Neural cell (in vitro differentiated cells): Measurements from ENCODE around the gene HS6ST3.

Source experiments
- EZH2 ChIP-seq: fragments of 200-600, 300-800 bp; shearing (Covaris generic), sonication (generic); IDR thresholded peaks from 2 replicates; pipeline ENCODE4 v1.6.1; 2014; ENCODE audit warnings: antibody characterized with exemption, low read length, borderline replicate concordance, mild to moderate bottlenecking; ENCODE audit not compliant: insufficient read depth, poor library complexity, severe bottlenecking
- TF ChIP-seq, protein P1 (sequence below): IDR thresholded peaks from 2 replicates; pipeline ENCODE4 v1.6.1; 2012; ENCODE audit warnings: borderline replicate concordance
- TF ChIP-seq, protein P2 (sequence below): fragments of 450-650 bp; IDR thresholded peaks from 2 replicates; pipeline ENCODE4 v1.5.1; 2014; ENCODE audit warnings: antibody characterized with exemption, mild to moderate bottlenecking, moderate library complexity; ENCODE audit not compliant: poor library complexity, severe bottlenecking

DNA sequence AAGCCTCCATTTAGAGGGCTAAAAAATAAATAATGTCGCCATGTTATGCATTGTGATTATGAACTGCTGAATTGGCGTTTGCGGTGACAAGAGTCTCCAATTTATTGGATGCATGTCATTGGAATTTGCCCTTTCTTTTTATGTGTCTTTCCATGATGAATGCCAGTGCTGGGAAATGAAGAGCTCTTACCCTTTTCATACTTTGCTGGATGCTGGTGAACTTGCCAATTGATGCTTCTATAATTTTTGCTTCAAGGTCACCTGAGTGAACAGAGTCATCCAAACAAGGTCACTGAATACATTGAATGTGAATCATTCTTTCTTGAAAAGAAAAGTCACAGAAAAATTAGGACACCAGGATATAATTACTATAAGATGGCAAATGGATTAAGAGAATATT, 556.2 kb downstream of the HS6ST3 start:
- TF ChIP-seq, protein P1, sequence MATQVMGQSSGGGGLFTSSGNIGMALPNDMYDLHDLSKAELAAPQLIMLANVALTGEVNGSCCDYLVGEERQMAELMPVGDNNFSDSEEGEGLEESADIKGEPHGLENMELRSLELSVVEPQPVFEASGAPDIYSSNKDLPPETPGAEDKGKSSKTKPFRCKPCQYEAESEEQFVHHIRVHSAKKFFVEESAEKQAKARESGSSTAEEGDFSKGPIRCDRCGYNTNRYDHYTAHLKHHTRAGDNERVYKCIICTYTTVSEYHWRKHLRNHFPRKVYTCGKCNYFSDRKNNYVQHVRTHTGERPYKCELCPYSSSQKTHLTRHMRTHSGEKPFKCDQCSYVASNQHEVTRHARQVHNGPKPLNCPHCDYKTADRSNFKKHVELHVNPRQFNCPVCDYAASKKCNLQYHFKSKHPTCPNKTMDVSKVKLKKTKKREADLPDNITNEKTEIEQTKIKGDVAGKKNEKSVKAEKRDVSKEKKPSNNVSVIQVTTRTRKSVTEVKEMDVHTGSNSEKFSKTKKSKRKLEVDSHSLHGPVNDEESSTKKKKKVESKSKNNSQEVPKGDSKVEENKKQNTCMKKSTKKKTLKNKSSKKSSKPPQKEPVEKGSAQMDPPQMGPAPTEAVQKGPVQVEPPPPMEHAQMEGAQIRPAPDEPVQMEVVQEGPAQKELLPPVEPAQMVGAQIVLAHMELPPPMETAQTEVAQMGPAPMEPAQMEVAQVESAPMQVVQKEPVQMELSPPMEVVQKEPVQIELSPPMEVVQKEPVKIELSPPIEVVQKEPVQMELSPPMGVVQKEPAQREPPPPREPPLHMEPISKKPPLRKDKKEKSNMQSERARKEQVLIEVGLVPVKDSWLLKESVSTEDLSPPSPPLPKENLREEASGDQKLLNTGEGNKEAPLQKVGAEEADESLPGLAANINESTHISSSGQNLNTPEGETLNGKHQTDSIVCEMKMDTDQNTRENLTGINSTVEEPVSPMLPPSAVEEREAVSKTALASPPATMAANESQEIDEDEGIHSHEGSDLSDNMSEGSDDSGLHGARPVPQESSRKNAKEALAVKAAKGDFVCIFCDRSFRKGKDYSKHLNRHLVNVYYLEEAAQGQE = no peak
- TF ChIP-seq, protein P2, sequence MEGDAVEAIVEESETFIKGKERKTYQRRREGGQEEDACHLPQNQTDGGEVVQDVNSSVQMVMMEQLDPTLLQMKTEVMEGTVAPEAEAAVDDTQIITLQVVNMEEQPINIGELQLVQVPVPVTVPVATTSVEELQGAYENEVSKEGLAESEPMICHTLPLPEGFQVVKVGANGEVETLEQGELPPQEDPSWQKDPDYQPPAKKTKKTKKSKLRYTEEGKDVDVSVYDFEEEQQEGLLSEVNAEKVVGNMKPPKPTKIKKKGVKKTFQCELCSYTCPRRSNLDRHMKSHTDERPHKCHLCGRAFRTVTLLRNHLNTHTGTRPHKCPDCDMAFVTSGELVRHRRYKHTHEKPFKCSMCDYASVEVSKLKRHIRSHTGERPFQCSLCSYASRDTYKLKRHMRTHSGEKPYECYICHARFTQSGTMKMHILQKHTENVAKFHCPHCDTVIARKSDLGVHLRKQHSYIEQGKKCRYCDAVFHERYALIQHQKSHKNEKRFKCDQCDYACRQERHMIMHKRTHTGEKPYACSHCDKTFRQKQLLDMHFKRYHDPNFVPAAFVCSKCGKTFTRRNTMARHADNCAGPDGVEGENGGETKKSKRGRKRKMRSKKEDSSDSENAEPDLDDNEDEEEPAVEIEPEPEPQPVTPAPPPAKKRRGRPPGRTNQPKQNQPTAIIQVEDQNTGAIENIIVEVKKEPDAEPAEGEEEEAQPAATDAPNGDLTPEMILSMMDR = no peak
- no peak for TF ChIP-seq EZH2
